NCI-H446 treated with DMSO at 0.1 percent for 48 hours (cell line): ENCODE data around the gene TBX10.
"Not testable (repeated sequence)": the region's sequence is repeated elsewhere in the genome, so short reads cannot be mapped to it uniquely, and the experiment has no call there.

Experiments used
- DNase-seq: peaks from one replicate; lab custom pipeline; 2025; lab: John Stamatoyannopoulos, UW

TBX10 gene

DNA sequence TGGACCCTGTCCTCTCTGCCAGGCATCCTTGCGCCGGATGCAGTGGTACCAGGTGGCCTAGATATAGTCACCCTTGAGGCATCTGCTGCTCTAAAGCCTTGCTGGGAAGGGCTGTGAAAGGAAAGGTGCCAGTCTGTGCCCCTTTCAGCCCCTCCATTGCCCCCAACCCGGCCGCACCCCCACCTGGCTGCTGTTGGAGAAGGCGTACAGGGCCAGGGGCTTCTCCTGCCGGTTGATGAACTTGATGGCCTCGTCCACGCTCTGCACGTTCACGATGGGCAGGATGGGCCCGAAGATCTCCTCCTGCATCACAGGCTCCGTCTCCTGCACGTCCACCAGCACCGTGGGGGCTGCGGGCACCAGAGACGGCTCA lies 24.6 kb upstream of the TBX10 start:
- DNase-seq, result no peak

DNA sequence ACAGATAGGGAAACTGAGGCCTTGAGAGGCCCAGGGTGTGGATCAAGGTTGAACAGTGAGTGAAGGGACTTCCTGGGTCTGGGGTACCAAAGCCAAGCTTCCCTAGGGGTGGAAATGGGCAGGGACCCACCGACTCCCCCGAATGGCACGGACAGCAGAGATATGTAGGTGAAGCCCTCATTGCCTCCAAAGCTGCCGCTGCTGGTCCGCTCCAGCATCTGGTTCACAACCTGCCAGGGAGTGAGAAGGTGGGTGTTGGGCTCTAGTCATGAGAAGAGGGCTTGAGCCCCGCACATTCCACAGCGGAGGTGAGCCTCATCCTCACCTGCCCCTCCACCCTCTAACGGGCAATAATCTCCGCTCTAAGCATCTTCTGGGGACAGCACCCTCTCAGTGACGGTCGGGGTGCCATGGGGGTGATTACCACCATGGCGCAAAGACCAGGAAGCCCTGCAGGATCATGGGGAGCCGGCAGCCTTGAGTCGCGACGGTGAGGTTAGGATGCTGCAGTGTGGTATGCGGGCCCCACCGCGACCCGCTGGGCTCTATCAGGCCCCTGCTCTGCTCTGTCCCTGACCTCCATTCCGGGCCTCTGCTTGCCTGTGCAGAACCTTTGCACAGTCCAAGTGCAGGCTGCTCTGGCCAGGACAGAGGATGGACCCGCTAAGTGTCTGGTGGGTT lies 24.1 kb upstream of the TBX10 start:
- no peak for DNase-seq

DNA sequence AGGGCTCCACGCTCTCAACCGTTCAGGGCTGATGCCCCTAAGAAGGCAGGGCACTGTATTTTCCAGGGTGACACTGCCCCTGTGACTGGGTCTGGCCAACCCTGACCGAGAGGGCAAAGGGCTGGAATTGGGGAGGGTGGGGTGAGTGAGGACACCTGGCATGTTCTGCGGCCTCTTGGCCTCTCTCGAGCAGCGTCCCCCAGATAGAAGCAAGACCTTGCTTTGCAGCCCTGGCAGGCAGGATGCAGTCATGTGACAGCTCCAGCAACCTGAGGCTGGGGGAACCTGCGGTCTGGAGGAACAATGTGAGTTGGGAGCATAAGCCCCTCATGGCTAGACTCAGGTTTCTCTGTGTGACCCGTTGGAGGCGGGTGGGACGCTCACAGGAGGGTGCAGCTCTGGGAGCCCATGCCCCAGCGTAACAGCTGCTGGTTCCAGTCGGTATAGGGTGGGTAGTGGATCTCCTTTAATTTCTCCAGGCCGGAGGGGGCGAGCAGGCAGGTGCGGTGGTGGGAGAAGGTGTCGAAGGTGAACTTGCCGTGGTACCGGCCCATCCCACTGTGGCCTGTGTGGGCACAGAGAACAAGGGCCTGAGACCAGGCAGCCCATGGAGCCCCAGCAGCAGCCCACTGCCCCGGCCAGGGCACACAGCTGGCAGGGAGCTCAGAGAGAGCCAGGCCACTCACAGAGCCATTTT lies 23.4 kb upstream of the TBX10 start:
- DNase-seq, result no peak

DNA sequence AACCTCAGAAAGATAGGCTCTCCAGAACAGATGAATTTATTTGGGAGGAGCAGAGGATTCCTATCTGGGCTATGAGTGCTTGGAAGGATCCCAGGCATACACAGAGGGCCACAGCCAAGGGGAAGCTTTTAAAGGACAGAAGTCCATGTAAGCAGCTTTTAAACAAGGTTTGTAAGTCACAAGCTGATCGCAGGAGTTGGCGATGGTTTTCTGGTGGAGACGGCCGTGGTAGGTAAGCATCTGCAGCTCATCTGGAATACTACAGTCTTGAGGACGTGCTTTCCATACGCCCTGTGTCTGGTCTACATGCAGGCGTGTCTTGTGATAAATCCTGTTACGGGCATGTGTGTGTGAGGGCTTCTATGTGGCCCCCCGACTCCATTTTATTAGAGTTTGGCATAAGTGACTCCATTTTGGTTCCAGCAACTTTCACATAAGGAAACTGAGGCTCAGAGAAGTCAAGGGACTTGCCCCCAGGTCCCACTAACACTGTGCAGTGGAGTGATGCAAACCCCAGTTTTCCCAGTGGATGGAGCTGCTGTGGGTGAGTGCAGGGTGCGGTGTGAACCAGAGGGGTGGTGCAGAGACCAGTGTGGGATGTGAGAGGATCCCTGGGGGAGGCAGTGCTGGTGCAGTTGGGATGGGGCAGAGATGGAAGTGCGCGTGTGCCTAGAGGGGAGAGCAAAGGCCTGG lies 22.7 kb upstream of the TBX10 start:
- DNase-seq, result no peak

DNA sequence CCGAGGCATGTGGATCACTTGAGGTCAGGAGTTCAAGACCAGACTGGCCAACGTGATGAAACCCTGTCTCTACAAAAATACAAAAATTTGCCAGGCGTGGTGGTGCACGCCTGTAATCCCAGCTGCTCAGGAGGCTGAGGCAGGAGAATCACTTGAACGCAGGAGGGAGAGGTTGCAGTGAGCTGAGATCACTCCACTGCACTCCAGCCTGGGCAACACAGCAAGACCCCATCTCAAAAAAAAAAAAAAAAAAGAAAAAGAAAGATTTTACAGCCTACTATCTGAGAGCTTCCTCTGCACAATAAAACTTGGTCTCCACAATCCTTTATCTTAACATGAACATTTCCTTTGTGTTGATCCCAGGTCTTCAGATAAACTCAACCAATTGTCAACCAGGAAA lies 21.2 kb upstream of the TBX10 start:
- not testable (repeated sequence) for DNase-seq

DNA sequence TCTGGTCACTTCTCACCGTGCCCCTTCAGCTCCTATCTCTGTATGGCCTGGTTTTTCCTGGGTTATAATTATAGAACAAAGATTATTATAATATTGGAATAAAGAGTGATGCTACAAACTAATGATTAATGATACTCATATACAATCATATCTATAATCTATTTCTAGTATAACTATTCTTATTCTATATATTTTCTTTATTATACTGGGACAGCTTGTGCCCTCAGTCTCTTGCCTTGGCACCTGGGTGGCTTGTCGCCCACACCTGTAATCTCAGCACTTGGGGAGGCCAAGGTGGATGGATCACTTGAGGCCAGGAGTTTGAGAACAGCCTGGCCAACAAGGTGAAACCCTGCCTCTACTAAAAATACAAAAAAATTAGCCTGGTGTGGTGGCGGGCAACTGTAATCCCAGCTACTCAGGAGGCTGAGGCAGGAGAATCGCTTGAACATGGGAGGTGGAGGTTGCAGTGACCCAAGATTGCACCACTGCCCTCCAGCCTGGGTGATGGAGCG lies 20.1 kb upstream of the TBX10 start:
- not testable (repeated sequence) for DNase-seq

DNA sequence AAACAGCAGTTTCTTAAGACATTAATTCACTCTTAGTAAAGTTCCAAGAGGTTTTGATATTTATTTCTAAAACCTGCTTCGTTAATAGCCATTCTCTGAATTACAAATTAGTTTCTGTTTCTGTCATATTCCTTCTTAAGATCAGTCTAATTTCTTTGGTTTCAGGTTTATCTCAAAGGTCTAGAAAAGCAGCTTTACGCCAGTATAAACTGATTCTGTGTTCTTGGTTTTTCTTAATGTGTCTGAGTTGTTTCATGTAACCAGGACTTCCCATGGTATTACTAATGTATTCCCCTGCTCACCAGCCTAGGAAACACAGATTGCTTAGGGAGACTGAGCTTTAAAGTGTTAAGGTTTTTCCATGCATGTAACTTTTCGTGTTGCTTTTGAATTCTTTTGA lies 17.7 kb upstream of the TBX10 start:
- no peak for DNase-seq

DNA sequence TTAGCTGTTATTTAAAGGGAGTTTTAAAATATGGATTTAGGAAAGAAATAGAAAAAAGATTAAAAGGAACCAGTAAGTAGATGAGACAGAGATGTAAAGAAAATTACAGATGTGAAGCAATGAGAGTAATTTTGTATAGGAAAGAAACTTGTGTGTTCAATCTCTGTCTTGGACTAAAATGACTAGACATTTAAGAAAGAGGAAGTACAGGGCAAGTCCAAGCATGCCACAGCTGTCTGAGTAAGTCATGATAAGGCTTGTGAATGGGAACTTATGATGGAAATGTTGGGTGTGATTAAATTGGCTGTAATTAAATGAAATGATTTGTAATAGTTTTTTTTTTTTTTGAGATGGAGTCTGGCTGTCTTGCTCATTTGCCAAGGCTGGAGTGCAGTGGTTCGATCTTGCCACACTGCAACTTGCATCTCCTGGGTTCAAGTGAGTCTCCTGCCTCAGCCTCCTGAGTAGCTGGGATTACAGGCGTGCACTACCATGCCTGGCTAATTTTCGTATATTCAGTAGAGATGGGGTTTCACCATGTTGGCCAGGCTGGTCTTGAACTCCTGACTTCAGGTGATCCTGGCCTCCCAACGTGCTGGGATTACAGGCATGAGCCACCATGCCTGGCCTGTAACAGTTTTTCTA lies 16.8 kb upstream of the TBX10 start:
- DNase-seq, result no peak

DNA sequence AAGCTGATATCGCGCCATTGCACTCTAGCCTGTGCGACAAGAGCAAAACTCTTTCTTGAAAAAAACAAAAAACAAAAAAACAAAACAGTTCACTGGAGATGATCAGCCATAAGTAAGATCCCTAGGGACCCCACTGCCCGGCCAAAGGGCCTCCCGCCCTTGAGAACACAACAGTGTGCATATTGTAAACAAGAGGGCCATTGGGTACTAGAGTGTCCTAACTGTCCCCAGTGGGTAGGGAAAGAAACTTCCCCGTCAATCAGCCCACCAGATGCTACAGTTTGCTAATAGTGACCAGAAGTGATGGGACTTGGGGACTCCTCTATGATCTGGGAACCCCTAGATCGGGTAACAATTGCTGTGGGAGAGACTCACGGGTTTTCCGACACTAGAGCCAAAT lies 14.7 kb upstream of the TBX10 start:
- no peak for DNase-seq

DNA sequence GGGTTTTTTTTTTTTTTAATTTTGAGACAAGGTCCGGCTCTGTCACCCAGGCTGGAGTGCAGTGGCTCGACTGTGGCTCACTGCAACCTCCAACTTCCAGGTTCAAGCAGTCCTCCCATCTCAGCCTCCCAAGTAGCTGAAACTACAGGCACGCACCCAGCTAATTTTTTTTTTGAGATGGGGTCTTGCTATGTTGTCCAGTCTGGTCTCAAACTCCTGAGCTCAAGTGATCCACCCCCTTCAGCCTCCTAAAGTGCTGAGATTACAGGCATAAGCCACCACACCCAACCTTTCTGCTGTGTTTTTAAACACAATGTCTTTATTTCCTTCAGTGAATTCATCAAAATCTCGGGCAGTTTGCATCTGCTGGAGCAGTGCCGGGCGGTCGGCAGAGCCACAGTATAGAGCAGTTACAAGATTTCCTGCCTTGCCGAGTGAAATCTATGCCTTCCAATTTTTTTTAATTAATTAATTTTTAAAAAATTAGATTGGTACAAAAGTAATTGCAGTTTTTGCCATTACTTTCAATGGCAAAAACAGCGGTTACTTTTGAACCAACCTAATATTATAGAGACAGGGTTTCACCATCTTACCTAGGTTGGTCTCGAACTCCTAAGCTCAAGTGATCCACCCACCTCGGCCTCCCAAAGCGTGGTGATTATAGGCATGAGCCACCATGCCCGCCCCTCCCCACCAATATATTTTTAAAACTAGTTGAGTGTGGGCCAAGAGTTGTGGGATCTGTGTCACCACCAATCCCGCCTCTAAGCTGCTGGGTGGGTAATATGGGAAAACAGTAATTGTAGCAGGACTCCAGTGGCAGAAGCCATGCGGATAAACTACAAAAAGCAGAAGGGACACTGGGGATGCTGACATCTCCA lies 13.6 kb upstream of the TBX10 start:
- DNase-seq, result no peak

DNA sequence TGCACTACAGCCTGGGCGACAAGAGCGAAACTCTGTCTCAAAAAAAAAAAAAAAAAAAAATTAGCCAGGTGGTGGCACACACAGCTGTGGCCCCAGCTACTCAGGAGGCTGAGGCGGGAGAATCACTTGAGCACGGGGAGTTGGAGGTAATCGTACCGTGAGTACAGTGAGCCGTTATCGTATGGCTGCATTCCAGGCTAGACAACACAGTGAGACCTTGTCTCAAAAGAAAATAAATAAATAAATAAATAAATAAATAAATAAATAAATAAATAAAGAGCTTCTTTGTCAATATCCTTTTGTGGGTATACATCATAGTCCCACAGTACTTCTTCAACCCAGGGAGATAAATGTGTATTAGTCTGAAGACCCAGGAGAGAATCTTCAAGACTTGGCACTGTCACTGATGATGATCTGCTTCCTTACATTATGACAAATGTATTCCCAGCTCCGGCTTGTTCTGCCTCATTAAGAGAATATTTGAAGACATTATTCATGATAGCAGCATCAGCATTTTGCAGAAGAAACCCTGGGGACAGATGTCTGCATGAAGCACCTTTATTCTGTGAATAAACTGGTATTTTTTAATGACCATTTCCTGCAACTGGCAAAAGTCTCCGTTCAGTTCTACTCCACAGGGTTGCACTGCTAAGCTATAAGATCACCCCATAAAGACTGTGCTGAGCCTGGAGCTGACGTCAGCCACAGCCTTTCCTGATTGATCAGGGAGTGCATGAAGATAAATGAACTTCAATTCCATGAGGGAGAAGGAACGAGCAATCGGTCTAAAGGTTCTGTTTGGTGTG lies 12.6 kb upstream of the TBX10 start:
- no peak for DNase-seq

DNA sequence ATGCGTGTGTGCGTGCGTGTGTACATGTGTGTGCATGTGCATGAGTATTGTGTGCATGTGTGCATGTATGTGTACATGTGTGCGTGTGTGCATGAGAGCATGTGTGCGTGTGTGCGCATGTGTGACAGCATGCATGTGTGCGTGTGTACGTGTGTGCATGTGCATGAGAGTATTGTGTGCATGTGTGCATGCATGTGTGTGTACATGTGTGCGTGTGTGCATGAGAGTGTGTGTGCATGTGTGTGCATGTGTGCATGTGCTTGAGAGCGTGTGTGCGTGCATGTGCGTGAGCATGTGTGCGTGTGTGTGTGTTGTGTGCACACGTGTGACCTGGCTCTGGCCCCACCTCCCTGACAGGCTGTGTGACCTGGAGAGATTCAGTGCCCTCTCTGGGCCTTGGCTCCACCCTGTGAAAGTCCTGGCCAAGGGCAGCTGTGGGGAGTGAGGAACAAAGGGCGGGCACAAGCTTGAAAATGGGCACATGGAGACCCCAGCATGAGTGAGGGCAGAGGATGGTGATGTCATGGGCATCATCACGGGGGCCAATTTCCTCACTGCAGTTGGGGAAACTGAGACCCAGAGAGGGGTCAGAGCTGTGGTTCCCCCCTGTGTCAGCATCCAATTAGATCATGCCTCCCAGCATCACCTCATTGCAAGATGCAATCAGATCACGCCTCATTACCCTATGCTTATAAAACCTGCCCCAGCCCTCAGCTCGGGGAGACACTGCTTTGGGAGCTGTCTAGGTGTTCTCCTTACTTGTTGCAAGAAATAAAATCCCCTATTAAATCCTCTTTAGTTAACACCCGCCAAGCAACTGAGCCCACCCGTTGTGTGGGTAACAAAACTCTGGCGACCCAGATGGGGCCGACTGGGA lies 10.3 kb upstream of the TBX10 start:
- DNase-seq, result no peak

DNA sequence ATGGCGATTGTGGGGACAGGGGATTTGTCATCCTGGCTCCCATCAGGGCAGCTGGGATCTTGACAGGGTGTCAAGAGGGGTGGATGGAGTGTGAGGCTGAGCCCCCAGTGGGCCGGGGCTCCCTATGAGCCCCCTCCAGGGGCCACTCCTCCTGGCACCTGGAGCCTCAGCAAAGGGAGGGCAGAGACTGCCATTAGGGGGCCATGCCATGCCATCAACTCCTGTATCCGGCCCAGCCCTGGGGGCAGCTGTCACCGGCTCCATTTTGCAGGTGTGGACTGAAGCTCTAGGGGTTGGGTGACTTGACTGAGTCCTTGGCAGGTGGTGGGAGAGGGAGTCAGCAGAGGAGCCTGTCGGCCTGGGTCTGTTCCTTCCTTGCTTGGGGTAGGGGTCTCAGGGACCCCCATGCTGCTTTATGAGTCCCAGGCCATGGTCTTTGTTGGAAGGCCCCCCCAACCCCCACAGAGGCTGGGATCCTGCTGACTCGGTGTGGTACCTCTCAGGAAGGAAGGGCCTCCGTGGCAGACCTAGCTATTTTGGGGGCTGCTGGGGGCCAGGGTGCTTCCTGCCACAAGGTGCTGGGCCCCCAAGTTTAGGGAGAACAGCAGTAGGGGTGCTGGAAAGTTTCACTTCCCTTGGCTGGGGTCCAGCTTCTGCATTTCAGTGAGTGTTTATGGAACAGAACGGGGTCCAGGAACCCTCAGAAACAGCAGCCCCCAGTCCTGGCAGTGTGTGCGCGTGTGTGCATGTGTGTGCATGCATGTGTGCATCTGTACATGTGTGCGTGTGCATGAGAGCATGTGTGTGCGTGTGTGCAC lies 9.4 kb upstream of the TBX10 start:
- DNase-seq, result no peak

DNA sequence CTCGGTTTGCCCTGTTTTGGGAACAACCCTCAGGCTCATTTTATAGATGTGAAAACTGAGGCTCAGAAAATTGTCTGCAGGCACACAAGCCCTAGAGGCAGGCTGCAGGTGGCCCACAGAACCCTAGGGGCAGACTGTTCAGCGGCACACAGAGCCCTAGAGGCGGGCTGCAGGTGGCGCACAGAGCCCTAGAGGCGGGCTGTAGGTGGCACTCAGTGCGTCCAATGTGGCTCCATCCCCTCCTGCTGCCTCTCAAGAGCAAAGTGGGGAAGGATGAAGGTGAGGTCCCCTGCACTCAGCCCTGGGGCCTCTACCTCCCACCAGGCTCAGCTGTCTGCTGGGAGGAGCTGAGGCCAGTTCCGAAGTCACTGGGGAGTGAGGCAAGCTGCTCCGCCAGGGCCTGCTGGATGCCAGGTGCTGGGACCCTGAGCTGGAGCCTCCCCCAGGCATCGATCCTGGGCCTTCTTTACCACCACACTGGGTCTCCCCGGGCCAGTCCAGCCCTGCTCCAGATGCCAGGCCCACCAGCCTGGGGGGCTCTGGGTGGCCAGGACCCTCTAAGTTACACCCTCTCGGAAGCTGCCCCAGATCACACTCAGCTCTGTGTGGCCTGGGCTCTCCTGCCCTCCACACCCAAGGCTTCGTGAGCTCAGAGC lies 8.7 kb upstream of the TBX10 start:
- no peak for DNase-seq

DNA sequence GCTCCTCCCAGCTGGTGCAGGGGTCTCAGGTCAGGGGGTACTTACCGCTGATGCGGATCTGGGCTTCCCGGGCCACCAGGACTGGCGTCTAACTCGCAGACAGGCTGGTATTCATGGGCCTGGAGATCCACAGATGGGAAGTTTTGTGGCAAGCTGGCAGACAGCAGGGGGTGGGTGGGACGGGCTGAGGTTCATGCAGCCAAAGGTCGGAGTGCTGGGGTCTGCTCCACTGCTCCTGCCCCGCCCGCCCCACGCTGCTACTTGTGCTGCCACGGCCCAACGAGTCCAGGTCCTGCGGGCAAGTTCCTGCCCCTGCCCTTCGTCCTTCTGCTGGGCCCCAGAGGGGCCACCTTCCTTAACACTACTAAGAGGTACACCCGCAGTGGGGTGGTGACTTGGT lies 7.9 kb upstream of the TBX10 start:
- no peak for DNase-seq

DNA sequence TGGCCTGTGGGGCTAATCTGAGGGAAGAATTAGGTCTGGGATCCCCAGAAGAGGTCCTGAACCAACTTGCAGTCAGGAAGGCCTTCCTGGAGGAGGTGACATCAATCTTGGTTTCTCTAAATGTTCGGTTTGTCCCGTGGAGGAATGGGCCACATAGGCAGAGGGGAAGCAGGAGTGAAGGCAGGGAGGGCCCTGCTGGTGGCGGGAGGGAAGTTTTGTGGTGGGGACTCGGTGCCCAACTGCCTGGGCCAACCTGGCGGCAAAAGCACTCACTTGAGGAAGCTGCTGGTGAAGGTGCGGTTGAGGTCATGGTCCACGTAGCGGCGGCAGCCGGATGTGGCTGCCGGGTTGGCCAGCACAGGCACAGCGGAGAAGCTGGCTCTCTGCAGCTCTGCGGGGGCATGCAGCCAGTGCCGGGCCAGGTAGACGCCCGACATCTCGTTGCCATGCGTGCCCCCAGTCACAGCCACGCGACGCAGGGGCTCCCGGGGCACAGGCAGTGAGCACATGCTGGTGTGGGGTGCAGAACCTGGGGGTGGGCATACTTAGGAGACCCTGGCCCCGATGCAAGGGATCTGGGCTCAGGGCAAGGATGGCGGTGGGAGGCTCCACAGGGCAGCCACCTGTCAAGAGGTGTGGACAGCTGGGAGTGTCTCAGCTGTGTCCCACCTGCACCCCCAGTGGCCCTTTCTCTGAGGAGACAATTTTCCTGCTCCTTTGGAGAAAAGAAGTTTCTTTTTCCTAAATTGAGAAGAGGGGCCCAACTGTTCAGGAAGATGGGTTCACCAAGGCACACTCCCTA lies 7.2 kb upstream of the TBX10 start:
- no peak for DNase-seq
